Sigmoid colon (tissue), 7 donors: ENCODE results near the gene ASAP2. TPM values are rescaled to one million over a fixed set of nuclear protein-coding genes. Genes with fewer than 3 reads are reported as not detected.

Experiments used
- DNase-seq: peaks from one replicate; pipeline ENCODE4 v3.0.0-alpha.2; 2019
- H3K27ac ChIP-seq, 4 donors: fragments of 200-600 bp; sonication (generic); one replicate each; pipeline ENCODE4 v1.5.1; 2016 to 2019; ENCODE audit warnings: mild to moderate bottlenecking in 1 of 4
- H3K27me3 ChIP-seq, 3 donors: fragments of 200-600 bp; sonication (generic); one replicate each; pipeline ENCODE4 v1.5.1; 2019; ENCODE audit warnings: mild to moderate bottlenecking in 1 of 3
- H3K36me3 ChIP-seq, 4 donors: fragments of 200-600 bp; sonication (generic); one replicate each; pipeline ENCODE4 v1.5.1; 2016 to 2019
- H3K4me1 ChIP-seq, 4 donors: fragments of 200-600 bp; sonication (generic); one replicate each; pipeline ENCODE4 v1.5.1; 2017 to 2019
- H3K4me3 ChIP-seq, 4 donors: fragments of 200-600 bp; sonication (generic); one replicate each; pipeline ENCODE4 v1.5.1; 2017 to 2019; ENCODE audit warnings: mild to moderate bottlenecking in 2 of 4, moderate library complexity in 1 of 4
- H3K9me3 ChIP-seq, 4 donors: fragments of 200-600 bp in 3 of 4; sonication (generic) in 3 of 4; one replicate each; pipeline versions ENCODE4 v1.5.1 to v1.6.1; 2013 to 2019
- CTCF ChIP-seq, 4 experiments: fragments of 450-650 bp in 3 of 4; fragments of 200-600 bp in 1 of 4; IDR thresholded peaks; one replicate each; pipeline ENCODE4 v1.5.1; 2016 to 2019; ENCODE audit warnings: antibody characterized with exemption in 4 of 4, mild to moderate bottlenecking in 3 of 4, moderate library complexity in 2 of 4
- EP300 ChIP-seq, 4 donors: sonication (generic); formaldehyde crosslinking; IDR thresholded peaks; one replicate each; pipeline ENCODE4 v1.6.1; 2017; ENCODE audit warnings: antibody characterized with exemption in 4 of 4
- POLR2A ChIP-seq, 2 donors: fragments of 450-650 bp; IDR thresholded peaks; one replicate each; pipeline ENCODE4 v1.6.1; 2016; ENCODE audit warnings: antibody characterized with exemption in 2 of 2, mild to moderate bottlenecking in 2 of 2, moderate library complexity in 2 of 2
- POLR2AphosphoS5 ChIP-seq, 4 donors: sonication (generic); formaldehyde crosslinking; IDR thresholded peaks; one replicate each; pipeline ENCODE4 v1.6.1; 2017; ENCODE audit warnings: antibody characterized with exemption in 4 of 4
- WGBS, 2 donors: extraction: QIAGEN DNeasy Blood & Tissue Kit; methylation state at CpG; one replicate each; pipeline ENCODE4 v1.1.7; 2013; 5-methylcytosine and 5-hydroxymethylcytosine counted together
- intact Hi-C: fragments of 100-400 bp; cut with DNase I; formaldehyde crosslinking; loops from one replicate; pipeline ENCODE4 v1.15.1; 2023
- polyA plus RNA-seq, 3 donors: library from polyadenylated mRNA; stranded (reverse); fragments of 200-250 nt; gene quantifications; one replicate each; pipeline ENCODE4 v1.2.3, GENCODE V29; 2013
- total RNA-seq, 4 donors: library from RNA; depleted of rRNA; stranded (reverse); fragments of >200 nt; gene quantifications; one replicate each; pipeline ENCODE4 v1.1.0, GENCODE V29; 2016
- donor health status: healthy with polysubstance abuse.
- donor health status: Bipolar disorder and iron deficiency.
- donor health status: healthy.

The ASAP2 gene
- total and polyA plus RNA-seq, 7 donors = 15.1 to 56.5 (median 25.8) TPM

- H3K9me3 ChIP-seq = no peaks in the 10 kb centered on the region
- H3K27me3 ChIP-seq = no peaks in the 10 kb centered on the region
- no peak overlapping the region for H3K4me3 ChIP-seq
- WGBS, 2 donors = 93% methylated on average over 9 of the region's 9 CpGs
- TF ChIP-seq POLR2AphosphoS5 (IDR thresholded peaks at IDR 0.05) (no peak), CTCF (IDR thresholded peaks at IDR 0.05) (no peak), POLR2A (IDR thresholded peaks at IDR 0.05) (no peak), EP300 (IDR thresholded peaks at IDR 0.05) (no peak)
- H3K4me1 ChIP-seq = peaks cover 0 to 30% (median 19%) of the 10 kb centered on the region in 4 donors
- intact Hi-C loops = no loop called here
- no peaks in the 10 kb centered on the region for H3K36me3 ChIP-seq
- no peak for DNase-seq
- H3K27ac ChIP-seq = no peak overlapping the region
Observed at GRCh38 chr2:9184361-9184760, 22.3 kb upstream of the ASAP2 start.

GRCh38 chr2:9187620-9188214 lies 18.9 kb upstream of the ASAP2 start:
- H3K36me3 ChIP-seq = no peaks in the 10 kb centered on the region
- no peaks in the 10 kb centered on the region for H3K27me3 ChIP-seq
- TF ChIP-seq CTCF (IDR thresholded peaks at IDR 0.05) (no peak), EP300 (IDR thresholded peaks at IDR 0.05) (no peak), POLR2AphosphoS5 (IDR thresholded peaks at IDR 0.05) (peak in 1 of 4 donors; percentile 54), POLR2A (IDR thresholded peaks at IDR 0.05) (no peak)
- intact Hi-C loops = no loop called here
- H3K9me3 ChIP-seq = no peaks in the 10 kb centered on the region
- peak overlapping the region; percentile 38 to 90 (median 66) for H3K27ac ChIP-seq
- peaks cover 0 to 43% (median 38%) of the 10 kb centered on the region in 4 donors for H3K4me1 ChIP-seq
- DNase-seq = no peak
- no peak overlapping the region for H3K4me3 ChIP-seq
- 13 to 56% methylated on average over 2 of the region's 2 CpGs for WGBS, 2 donors

GRCh38 chr2:9188823-9189222 lies 17.8 kb upstream of the ASAP2 start:
- no peaks in the 10 kb centered on the region for H3K9me3 ChIP-seq
- H3K27me3 ChIP-seq = no peaks in the 10 kb centered on the region
- H3K36me3 ChIP-seq = no peaks in the 10 kb centered on the region
- no peak for TF ChIP-seq POLR2A (IDR thresholded peaks at IDR 0.05)
- no peak for TF ChIP-seq POLR2AphosphoS5 (IDR thresholded peaks at IDR 0.05)
- no peak for TF ChIP-seq CTCF (IDR thresholded peaks at IDR 0.05)
- no peak for TF ChIP-seq EP300 (IDR thresholded peaks at IDR 0.05)
- intact Hi-C loops = no loop called here
- no peak for DNase-seq
- H3K27ac ChIP-seq = peak overlapping the region in 3 of 4 donors; percentile 38 to 90 (median 87)
- H3K4me3 ChIP-seq = no peak overlapping the region
- H3K4me1 ChIP-seq = peaks cover 0 to 54% (median 48%) of the 10 kb centered on the region in 4 donors
- WGBS, 2 donors = 81% methylated on average over 6 of the region's 6 CpGs

- 76 to 88% methylated on average over 3 of the region's 3 CpGs for WGBS, 2 donors
- H3K4me1 ChIP-seq = peaks cover 0 to 59% (median 52%) of the 10 kb centered on the region in 4 donors
- no peak overlapping the region for H3K4me3 ChIP-seq
- no peaks in the 10 kb centered on the region for H3K9me3 ChIP-seq
- DNase-seq = no peak
- no peaks in the 10 kb centered on the region for H3K27me3 ChIP-seq
- H3K36me3 ChIP-seq = no peaks in the 10 kb centered on the region
- intact Hi-C loops = no loop called here
- H3K27ac ChIP-seq = peak overlapping the region; percentile 25 to 90 (median 83)
- no peak for TF ChIP-seq POLR2AphosphoS5 (IDR thresholded peaks at IDR 0.05)
- TF ChIP-seq CTCF (IDR thresholded peaks at IDR 0.05) = no peak
- TF ChIP-seq POLR2A (IDR thresholded peaks at IDR 0.05) = no peak
- no peak for TF ChIP-seq EP300 (IDR thresholded peaks at IDR 0.05)
Observed at GRCh38 chr2:9189901-9190300, 16.7 kb upstream of the ASAP2 start.
